PFSK-1 (cell line): Measurements from ENCODE around the gene TAOK3.

Source experiments
- FOXP2 ChIP-seq: optimal IDR thresholded peaks from 2 replicates; pipeline ENCODE3; 2011; ENCODE audit warnings: borderline replicate concordance, control low read depth, inconsistent platforms; ENCODE audit not compliant: insufficient read depth; ENCODE audit errors: extremely low read length, extremely low read depth
- POLR2AphosphoS5 ChIP-seq: IDR thresholded peaks from 2 replicates; pipeline ENCODE4 v1.6.1; 2012; ENCODE audit warnings: low read depth, mild to moderate bottlenecking, control low read depth, low read length, moderate library complexity
- SIN3A ChIP-seq: IDR thresholded peaks from 2 replicates; pipeline ENCODE4 v1.6.1; 2012; ENCODE audit warnings: mild to moderate bottlenecking, low read length, moderate library complexity, borderline replicate concordance; ENCODE audit not compliant: insufficient read depth
- TAF1 ChIP-seq: IDR thresholded peaks from 2 replicates; pipeline ENCODE4 v1.6.1; 2012; ENCODE audit warnings: low read length, control low read depth, borderline replicate concordance; ENCODE audit not compliant: insufficient read depth
- TF ChIP-seq, protein P1 (sequence below), 2 experiments: IDR thresholded peaks; 2 replicates each; pipeline versions ENCODE4 v1.6.1 to v1.8.0; 2011 to 2012; ENCODE audit warnings: low read depth in 2 of 2, low read length in 2 of 2, control low read depth in 1 of 2, inconsistent platforms in 1 of 2, mild to moderate bottlenecking in 1 of 2, moderate library complexity in 1 of 2; ENCODE audit not compliant: insufficient read depth in 1 of 2

Gene TAOK3

GRCh38 chr12:118356809-118357256, 15.9 kb downstream of the TAOK3 start:
- TF ChIP-seq TAF1 (no peak), FOXP2 (no peak), POLR2AphosphoS5 (no peak)
- TF ChIP-seq, protein P1, sequence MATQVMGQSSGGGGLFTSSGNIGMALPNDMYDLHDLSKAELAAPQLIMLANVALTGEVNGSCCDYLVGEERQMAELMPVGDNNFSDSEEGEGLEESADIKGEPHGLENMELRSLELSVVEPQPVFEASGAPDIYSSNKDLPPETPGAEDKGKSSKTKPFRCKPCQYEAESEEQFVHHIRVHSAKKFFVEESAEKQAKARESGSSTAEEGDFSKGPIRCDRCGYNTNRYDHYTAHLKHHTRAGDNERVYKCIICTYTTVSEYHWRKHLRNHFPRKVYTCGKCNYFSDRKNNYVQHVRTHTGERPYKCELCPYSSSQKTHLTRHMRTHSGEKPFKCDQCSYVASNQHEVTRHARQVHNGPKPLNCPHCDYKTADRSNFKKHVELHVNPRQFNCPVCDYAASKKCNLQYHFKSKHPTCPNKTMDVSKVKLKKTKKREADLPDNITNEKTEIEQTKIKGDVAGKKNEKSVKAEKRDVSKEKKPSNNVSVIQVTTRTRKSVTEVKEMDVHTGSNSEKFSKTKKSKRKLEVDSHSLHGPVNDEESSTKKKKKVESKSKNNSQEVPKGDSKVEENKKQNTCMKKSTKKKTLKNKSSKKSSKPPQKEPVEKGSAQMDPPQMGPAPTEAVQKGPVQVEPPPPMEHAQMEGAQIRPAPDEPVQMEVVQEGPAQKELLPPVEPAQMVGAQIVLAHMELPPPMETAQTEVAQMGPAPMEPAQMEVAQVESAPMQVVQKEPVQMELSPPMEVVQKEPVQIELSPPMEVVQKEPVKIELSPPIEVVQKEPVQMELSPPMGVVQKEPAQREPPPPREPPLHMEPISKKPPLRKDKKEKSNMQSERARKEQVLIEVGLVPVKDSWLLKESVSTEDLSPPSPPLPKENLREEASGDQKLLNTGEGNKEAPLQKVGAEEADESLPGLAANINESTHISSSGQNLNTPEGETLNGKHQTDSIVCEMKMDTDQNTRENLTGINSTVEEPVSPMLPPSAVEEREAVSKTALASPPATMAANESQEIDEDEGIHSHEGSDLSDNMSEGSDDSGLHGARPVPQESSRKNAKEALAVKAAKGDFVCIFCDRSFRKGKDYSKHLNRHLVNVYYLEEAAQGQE (IDR thresholded peaks at IDR 0.05; ENCODE audit: insufficient read depth in 1 of 2, low read depth in 2 of 2, low read length in 2 of 2): no peak

- TF ChIP-seq SIN3A (no peak), FOXP2 (no peak), POLR2AphosphoS5 (no peak), TAF1 (no peak)
- TF ChIP-seq, protein P1 (IDR thresholded peaks at IDR 0.05; ENCODE audit: insufficient read depth in 1 of 2, low read depth in 2 of 2, low read length in 2 of 2): no peak
These were observed 16.9 kb downstream of the TAOK3 start for GRCh38 chr12:118355843-118356242.

DNA sequence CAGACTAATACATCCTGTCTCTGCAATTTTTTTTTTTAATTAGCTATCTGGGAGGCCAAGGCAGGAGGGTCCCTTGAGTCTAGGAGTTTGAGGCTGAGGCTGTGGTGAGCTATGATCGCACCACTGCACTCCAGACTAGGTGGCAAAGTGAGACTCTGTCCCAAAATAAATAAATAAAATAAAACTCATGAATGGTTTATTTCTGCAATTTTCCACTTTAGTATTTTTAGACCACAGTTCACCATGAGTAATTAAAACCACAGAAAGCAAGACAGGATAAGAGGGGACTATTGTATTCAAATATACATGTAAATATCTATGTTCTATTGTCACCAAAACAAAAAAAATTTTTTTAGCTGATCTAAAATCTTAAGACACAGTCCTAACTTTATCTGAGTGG, 17.8 kb downstream of the TAOK3 start:
- no peak for TF ChIP-seq POLR2AphosphoS5
- TF ChIP-seq, protein P1 (IDR thresholded peaks at IDR 0.05; ENCODE audit: insufficient read depth in 1 of 2, low read depth in 2 of 2, low read length in 2 of 2): no peak
- no peak for TF ChIP-seq FOXP2
- no peak for TF ChIP-seq SIN3A
- no peak for TF ChIP-seq TAF1

DNA sequence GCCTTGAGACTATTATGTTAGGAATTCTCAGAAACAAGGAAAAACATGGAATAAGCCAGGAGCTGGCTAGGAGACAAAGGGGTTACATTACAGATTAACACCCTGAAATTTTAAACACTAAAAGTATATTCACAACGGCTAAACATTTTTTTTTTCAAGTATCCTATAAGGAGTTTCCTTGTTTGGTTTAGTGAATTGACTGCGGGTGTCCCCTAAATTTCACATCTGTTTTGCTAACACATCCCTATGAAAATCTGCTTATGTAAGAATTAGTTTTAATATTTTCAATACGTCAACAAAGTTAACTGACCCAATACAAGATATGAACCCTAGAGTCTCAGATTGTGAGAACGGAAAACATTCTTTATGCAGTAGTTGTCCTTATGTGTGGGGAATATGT, 19.0 kb downstream of the TAOK3 start:
- no peak for TF ChIP-seq TAF1
- no peak for TF ChIP-seq FOXP2
- no peak for TF ChIP-seq POLR2AphosphoS5
- TF ChIP-seq, protein P1 (IDR thresholded peaks at IDR 0.05; ENCODE audit: insufficient read depth in 1 of 2, low read depth in 2 of 2, low read length in 2 of 2): no peak
- TF ChIP-seq SIN3A: no peak

DNA sequence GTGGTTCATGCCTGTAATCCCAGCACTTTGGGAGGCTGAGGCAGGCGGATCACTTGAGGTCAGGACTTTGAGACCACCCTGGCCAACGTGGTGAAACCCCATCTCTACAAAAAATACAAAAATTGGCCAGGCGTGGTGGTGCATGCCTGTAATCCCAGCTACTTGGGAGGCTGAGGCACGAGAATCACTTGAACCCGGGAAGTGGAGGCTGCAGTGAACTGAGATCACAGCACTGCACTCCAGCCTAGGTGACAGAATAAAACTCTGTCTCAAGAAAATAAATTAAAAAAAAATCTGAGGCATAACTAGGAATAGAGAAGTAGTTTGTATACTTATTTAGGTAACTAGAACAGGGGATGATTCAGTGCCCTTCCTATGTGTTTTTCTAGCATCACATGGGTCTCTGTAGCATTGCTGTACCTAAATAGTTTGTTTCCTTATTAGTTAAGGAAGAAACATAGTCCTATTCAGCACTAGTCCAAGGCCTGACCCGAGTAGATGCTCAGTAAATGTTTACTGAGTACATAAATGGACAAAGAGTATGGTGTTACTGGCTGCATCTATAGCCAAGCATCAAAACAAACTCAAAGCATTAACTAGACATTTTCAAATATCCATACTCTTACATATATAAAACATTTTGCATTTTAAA, 21.7 kb downstream of the TAOK3 start:
- TF ChIP-seq FOXP2 (no peak), SIN3A (no peak), TAF1 (no peak), POLR2AphosphoS5 (no peak)
- TF ChIP-seq, protein P1 (IDR thresholded peaks at IDR 0.05; ENCODE audit: insufficient read depth in 1 of 2, low read depth in 2 of 2, low read length in 2 of 2): no peak
